ENCODE measurements around the gene RHBDL3.
A peak's percentile ranks its signal among the peaks of the same experiment; 100 is the strongest.
"Not testable (repeated sequence)": the region's sequence is repeated elsewhere in the genome, so short reads cannot be mapped to it uniquely, and the experiment has no call there.

Gene RHBDL3

GRCh38 chr17:32330147-32330546 lies 64.5 kb downstream of the RHBDL3 start:
- DNase-seq: no peak

GRCh38 chr17:32331243-32332040 lies 65.8 kb downstream of the RHBDL3 start:
- DNase-seq: no peak

GRCh38 chr17:32333187-32333586 lies 67.6 kb downstream of the RHBDL3 start:
- DNase-seq: no peak

- no peak for DNase-seq
Observed at GRCh38 chr17:32335046-32335445, 69.4 kb downstream of the RHBDL3 start.

GRCh38 chr17:32335687-32336086 lies 70.1 kb downstream of the RHBDL3 start:
- DNase-seq: no peak

- peak; percentile 8 for DNase-seq
Observed at GRCh38 chr17:32341141-32341856, 75.7 kb downstream of the RHBDL3 start.

GRCh38 chr17:32341857-32342602 lies 76.4 kb downstream of the RHBDL3 start, which contains the start of gene C17orf75:
C17orf75 (minus strand) TSS chr17:32342173; CDS start chr17:32342139, 34 bp downstream.
- DNase-seq: peak; percentile 80

GRCh38 chr17:32342603-32343325 lies 77.1 kb downstream of the RHBDL3 start:
- no peak for DNase-seq

- DNase-seq: no peak
Observed at GRCh38 chr17:32345951-32346600, 80.4 kb downstream of the RHBDL3 start.

- DNase-seq: no peak
Observed at GRCh38 chr17:32348483-32348800, 82.8 kb downstream of the RHBDL3 start.

- DNase-seq: no peak
Observed at GRCh38 chr17:32349503-32349853, 83.8 kb downstream of the RHBDL3 start.

GRCh38 chr17:32349854-32350665 lies 84.4 kb downstream of the RHBDL3 start, which contains the start of gene ZNF207:
ZNF207 (plus strand) TSS chr17:32350157; CDS start chr17:32350286, 129 bp downstream.
- peak; percentile 98 for DNase-seq

GRCh38 chr17:32350666-32351418 lies 85.2 kb downstream of the RHBDL3 start:
- peak; percentile 53 for DNase-seq

- not testable (repeated sequence) for DNase-seq
Observed at GRCh38 chr17:32352734-32353133, 87.1 kb downstream of the RHBDL3 start.

GRCh38 chr17:32355649-32356377 lies 90.2 kb downstream of the RHBDL3 start:
- no peak for DNase-seq

GRCh38 chr17:32356378-32356743 lies 90.7 kb downstream of the RHBDL3 start:
- no peak for DNase-seq

GRCh38 chr17:32356750-32357149 lies 91.1 kb downstream of the RHBDL3 start:
- DNase-seq: no peak

GRCh38 chr17:32357615-32358014 lies 92.0 kb downstream of the RHBDL3 start:
- DNase-seq: no peak

- no peak for DNase-seq
Observed at GRCh38 chr17:32361270-32361669, 95.6 kb downstream of the RHBDL3 start.

- DNase-seq: no peak
Observed at GRCh38 chr17:32370426-32370825, 104.8 kb downstream of the RHBDL3 start.
